Measurements from ENCODE around the gene VAPB. TPM values are rescaled to one million over a fixed set of nuclear protein-coding genes. Genes with fewer than 3 reads are reported as not detected.

VAPB gene
- total RNA-seq, 1 experiment from 2014 or later, result 51.0 TPM

DNA sequence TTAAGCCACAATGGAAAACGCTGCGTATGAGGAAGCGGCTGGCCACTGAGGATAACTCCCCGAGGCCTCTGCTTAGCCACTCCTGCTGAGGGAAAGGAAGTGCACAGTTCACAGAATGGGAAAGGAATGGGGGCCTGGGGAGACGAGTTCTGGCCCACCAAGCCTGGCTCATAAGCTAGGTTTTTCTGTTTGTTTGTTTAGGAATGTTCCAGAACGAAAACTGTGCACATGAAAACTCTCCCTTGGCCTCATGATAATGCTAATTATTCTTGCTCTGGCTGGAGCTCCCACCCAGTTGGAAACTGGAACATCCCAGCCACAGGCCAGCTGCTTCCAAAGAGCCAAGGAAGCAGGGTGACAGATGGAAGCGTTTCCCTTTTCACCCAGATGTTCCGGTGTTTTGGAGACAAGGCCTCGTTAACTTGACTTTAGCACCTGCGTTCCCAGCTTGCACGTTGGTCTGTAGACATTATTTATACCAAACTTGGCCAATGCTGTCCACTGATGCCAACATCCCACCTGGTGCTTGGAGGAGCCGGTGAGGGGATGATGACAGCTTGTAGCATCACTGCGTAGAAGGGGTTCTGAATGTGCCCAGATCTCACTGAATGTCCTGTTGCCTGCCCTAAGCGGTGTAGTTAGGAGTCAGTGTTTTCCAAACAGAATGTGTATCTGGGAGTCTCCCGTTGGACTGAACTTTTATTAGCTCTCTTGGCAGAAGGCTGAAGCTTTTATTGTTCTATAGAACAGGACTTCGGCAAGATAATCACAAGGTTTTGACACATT is 91.7 kb downstream of the VAPB start:
- Histone ChIP-seq H3K27me3 (no peaks in the 10 kb centered on the region), H3K4me1 (0 out of 2 replicates have a peak, but pooled peaks cover 7% of the 10 kb centered on the region), H3K4me3 (no peak overlapping the region), H3K36me3 (no peaks in the 10 kb centered on the region), H3K9me3 (replicated peaks) (peaks cover 4% of the 10 kb centered on the region), H3K27ac (no peak overlapping the region)
- no peak for DNase-seq

DNA sequence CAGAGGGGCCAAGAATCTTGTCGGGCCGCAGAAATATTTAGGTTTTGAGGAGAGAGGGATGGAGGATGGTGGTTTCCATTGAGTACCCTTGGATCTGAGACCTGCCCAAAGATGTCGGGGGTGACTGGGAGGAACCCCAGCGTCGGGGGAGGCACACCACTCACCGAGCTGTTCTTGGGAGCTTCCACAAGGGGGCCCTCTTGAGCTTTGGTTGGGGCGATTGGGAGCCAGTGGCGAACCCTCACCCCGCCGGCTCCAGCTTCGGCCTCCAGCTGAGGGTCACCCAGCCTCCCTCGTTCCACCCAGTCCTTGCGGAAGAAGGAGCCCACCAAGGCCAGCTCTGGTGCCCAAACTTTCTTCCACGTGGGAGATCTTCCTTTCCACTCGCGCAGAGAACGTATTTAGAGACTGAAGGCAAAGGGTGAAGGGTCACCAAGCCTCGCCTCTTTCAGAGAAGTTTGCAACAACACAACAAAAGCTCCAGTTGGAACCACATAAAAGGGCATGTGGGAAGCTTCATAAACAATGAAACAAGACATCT is 92.5 kb downstream of the VAPB start:
- H3K27me3 ChIP-seq, result no peaks in the 10 kb centered on the region
- peaks cover 10% of the 10 kb centered on the region for H3K9me3 ChIP-seq (replicated peaks)
- no peak overlapping the region for H3K27ac ChIP-seq
- DNase-seq, result peak; percentile 62 to 82
- 0 out of 2 replicates have a peak, but pooled peaks cover 7% of the 10 kb centered on the region for H3K4me1 ChIP-seq
- H3K4me3 ChIP-seq, result no peak overlapping the region
- no peaks in the 10 kb centered on the region for H3K36me3 ChIP-seq

DNA sequence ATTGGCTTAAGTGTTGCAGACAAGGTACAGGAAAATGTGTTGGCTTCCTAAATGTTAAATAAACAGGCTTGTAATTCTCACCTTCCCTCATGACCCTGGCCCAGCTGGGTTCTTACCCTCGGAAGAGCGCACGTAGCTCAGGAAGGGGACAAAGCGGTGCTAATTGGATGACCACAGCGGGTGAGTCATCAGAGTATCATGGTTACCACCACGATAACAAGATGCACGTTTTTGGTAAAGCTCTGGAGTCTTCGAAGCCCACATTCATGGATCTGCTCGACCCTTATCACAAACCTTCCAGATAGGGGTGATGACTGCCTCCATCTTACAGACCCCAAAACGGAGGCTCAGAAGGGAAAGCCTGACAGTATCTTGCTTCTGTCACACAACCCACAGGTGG is 93.4 kb downstream of the VAPB start:
- peak; percentile 52 to 68 for DNase-seq
- peaks cover 12% of the 10 kb centered on the region for H3K9me3 ChIP-seq (replicated peaks)
- no peak overlapping the region for H3K27ac ChIP-seq
- H3K36me3 ChIP-seq, result no peaks in the 10 kb centered on the region
- H3K4me3 ChIP-seq, result no peak overlapping the region
- H3K4me1 ChIP-seq, result 0 out of 2 replicates have a peak, but pooled peaks cover 7% of the 10 kb centered on the region
- no peaks in the 10 kb centered on the region for H3K27me3 ChIP-seq

DNA sequence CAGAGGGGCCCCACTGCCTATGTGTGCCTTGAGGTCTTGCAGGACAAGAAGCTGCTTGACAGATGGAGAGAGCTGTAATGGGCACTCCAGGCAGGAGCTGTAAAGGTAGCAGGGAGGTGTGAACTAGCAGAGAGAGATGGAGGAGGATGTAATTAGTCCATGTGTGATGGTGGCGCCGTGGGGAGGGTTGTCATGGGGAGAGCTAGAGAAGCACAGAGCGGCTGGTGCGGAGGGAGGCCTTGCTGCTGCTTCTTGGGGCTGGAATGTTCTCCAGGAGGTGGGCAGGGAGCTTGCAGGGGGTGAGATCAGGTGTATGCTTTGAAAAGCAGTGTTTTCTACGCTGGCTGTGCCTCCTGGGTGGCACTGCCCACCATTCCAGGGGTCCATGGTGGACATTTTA is 94.0 kb downstream of the VAPB start:
- Histone ChIP-seq H3K4me3 (no peak overlapping the region), H3K9me3 (replicated peaks) (peaks cover 18% of the 10 kb centered on the region), H3K4me1 (0 out of 2 replicates have a peak, but pooled peaks cover 7% of the 10 kb centered on the region), H3K27me3 (no peaks in the 10 kb centered on the region), H3K27ac (no peak overlapping the region), H3K36me3 (no peaks in the 10 kb centered on the region)
- DNase-seq, result no peak

DNA sequence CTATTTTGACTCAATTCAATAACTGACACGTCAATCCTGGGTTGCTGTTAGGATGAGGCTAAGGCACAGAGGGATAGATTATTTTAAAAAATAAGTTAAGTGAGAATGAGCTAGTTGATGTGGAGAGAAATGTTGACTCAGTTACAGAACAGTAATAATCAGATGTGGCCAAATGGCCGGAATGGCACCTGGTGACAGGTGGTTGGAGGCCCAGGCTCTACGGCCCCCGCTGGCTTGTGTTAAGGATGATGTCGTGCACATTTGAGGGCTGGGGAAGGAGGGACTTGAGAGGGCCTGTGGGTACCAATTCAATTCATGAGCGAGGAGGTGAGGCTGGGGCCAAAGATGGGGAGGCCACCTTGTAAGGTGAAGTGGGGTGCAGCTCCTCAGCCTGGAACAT is 94.4 kb downstream of the VAPB start:
- H3K27me3 ChIP-seq, result no peaks in the 10 kb centered on the region
- no peak for DNase-seq
- H3K27ac ChIP-seq, result no peak overlapping the region
- H3K4me1 ChIP-seq, result 0 out of 2 replicates have a peak, but pooled peaks cover 7% of the 10 kb centered on the region
- H3K4me3 ChIP-seq, result no peak overlapping the region
- peaks cover 19% of the 10 kb centered on the region for H3K9me3 ChIP-seq (replicated peaks)
- H3K36me3 ChIP-seq, result no peaks in the 10 kb centered on the region

DNA sequence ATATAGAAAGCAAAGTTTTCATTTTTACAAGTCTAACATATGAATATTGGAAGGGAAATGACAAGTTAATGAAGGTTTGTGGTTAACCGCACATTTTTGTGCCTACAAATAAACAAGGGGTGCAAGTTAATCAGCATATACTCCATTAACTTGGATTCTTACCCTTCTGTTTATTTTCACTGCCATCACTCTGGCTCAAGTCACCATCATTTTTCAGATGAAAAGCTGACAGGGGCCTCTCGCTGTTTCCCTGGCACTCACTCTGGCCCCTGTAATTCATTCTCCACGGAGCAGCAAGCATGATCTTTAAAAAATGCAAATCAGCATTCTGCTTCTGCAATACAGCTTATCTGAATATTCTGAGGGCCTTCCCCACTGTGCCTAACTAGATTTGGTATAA is 96.4 kb downstream of the VAPB start:
- H3K4me1 ChIP-seq, result 0 out of 2 replicates have a peak, but pooled peaks cover 7% of the 10 kb centered on the region
- no peak for DNase-seq

DNA sequence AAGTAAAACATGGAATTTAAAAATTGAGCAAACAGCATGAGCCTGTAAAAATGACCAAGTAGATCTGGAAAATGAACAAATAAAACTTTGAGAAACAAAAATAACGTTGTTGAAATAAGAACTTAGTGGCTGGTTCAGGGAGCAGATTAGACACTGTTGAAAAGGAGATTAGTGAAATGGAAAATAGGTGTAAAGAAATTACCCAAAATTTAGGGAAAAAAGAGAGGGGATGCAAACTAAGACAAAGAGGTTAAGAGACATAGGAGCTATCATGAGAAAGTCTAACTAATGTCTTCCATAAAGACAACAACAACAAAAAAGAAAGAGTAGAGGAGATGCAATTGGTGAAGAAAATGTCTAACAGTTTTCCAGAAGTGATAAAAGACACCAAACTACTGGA is 97.2 kb downstream of the VAPB start:
- Histone ChIP-seq H3K36me3 (no peaks in the 10 kb centered on the region), H3K27me3 (no peaks in the 10 kb centered on the region), H3K9me3 (replicated peaks) (peaks cover 19% of the 10 kb centered on the region), H3K4me1 (0 out of 2 replicates have a peak, but pooled peaks cover 7% of the 10 kb centered on the region), H3K4me3 (no peak overlapping the region), H3K27ac (no peak overlapping the region)
- DNase-seq, result no peak

More for the DNA sequence above, 96.4 kb downstream of the VAPB start:
- Histone ChIP-seq H3K4me3 (no peak overlapping the region), H3K9me3 (replicated peaks) (peaks cover 19% of the 10 kb centered on the region), H3K27ac (no peak overlapping the region), H3K36me3 (no peaks in the 10 kb centered on the region), H3K27me3 (no peaks in the 10 kb centered on the region)

DNA sequence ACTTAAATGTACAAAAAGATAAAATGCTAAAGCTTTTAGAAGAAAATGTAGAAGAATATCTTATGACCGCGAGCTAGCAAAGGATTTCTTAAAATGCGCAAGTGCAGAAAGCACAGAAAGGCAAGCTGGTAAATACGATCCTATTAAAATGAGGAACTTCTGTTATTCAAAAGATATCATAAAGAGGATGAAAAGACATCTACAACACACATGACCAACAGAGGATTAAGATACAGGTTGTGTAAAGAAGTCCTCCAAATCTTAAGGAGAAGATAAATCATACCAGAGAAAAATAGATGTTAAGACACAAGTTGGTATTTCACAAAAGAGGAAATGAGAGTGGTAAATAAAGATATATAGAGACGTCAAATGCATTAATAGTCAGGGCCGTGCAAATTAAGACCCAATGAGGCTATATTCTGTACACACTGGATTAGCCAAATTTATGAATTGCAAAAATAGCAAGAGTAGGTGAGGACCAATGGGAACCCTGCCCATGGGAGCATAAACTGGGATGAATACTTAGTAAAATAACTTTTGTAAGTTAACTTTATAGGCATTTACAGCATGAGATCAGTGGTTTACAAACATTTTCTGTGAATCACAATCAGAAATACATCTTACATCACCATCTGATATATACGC is 103.2 kb downstream of the VAPB start:
- Histone ChIP-seq H3K36me3 (no peaks in the 10 kb centered on the region), H3K27ac (no peak overlapping the region), H3K27me3 (no peaks in the 10 kb centered on the region), H3K4me1 (no peaks in the 10 kb centered on the region), H3K4me3 (no peak overlapping the region), H3K9me3 (replicated peaks) (peaks cover 8% of the 10 kb centered on the region)
- DNase-seq, result no peak

DNA sequence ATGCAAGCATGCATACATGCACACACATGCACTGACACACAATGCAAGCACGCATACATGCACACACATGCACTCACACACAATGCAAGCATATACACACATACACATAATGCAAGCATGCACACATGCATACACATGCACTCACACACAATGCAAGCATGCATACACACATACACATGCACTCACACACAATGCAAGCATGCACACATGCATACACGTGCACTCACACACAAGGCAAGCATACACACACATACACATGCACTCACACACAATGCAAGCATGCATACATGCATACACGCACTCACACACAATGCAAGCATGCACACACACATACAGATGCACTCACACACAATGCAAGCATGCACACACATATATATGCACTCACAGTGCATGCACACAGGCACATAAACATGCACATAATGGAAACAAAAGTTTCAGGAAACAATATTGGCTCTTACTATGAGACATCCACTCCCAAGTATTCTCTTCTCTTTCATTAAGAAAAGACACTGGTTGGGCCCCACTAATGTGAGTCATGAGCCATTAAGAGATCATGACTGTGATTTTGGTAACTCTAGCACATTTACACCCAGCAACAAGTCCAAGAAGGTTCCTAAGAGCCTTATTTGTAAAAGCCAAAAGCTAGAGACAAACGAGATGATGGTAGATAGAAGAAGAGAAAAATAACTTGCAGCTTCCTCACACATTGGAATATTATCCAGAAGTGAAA is 103.9 kb downstream of the VAPB start:
- no peaks in the 10 kb centered on the region for H3K27me3 ChIP-seq
- H3K4me3 ChIP-seq, result no peak overlapping the region
- no peak for DNase-seq

DNA sequence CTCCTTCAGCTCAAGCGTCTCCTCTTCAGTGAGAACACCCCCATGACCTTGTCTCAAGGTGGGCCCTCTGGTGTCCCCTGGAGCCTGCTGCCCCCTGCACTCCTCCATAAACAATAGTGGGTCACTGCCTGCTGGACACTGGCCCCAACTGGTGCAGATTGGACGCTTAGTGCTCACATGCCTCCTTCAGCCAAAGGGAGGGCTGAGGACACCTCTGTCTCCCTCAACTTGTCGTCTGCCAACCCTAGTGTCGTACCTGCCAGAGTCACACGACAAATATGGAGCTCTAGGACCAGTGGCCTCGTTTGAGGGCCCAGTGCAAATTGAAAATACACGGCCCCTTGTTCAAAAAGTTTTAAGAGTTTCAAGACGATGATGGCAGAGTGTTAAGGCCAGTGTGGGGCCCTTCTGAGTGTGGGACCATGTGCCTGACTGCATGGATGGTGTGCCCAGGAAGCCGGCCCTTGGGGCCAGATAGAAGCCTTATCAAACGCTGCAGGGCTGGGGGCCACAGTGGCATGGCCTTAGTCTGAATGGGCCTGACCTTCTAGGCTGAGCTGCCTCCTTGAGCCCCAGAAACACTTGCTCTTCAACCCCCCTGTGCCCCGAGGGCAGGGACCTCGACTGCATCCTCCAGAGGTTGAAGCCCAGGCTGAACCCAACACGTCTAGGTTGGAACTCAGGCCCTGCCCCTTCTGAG is 106.0 kb downstream of the VAPB start:
- no peaks in the 10 kb centered on the region for H3K27me3 ChIP-seq
- H3K36me3 ChIP-seq, result no peaks in the 10 kb centered on the region
- H3K4me1 ChIP-seq, result no peaks in the 10 kb centered on the region
- no peak overlapping the region for H3K27ac ChIP-seq
- DNase-seq, result no peak
- no peaks in the 10 kb centered on the region; the same call in 1 of the 2 replicates for H3K9me3 ChIP-seq (replicated peaks)
- H3K4me3 ChIP-seq, result no peak overlapping the region

More for the DNA sequence above, 103.9 kb downstream of the VAPB start:
- H3K27ac ChIP-seq, result no peak overlapping the region
- H3K36me3 ChIP-seq, result no peaks in the 10 kb centered on the region
- no peaks in the 10 kb centered on the region for H3K4me1 ChIP-seq
- peaks cover 2% of the 10 kb centered on the region for H3K9me3 ChIP-seq (replicated peaks)

DNA sequence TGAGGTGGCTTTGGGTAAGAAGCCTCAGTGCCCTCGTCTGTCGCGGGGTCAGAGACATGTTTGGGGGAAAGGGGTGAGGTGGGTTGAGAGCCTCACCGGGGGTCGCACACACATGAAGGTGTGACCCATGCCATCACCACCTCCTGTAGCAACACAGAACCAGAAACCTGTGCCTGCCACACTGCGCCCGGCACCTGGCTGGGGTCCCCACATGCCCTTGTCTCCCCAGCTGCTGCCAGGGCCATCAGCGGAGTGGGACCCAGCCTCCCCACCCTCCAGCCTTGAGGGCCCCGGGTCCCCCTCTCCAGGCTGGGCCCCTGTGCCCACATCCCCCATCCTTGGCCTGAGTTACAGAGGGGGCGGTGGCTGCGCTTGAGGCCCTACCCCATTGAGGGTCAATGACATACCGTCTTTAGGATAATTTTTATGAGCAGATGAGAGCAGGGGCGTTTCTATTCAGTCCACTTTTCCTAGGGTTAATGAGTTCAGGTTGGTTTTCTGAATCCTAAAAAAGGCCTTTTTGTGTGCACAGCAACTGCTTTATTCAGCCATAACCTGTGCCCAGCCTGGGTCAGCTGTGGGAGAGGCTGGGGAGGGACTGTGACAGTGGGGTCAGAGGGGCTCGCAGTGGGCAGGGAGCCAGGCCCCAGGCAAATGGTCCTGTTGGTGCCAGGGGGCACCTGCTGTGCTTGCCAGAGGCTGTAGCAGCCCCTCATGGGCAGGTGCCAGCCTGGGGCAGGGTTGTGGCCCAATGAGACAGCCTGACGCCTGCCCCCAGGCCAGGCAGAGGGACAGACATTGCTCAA is 106.8 kb downstream of the VAPB start:
- H3K36me3 ChIP-seq, result no peaks in the 10 kb centered on the region
- H3K27me3 ChIP-seq, result no peaks in the 10 kb centered on the region
- H3K9me3 ChIP-seq (replicated peaks), result no peaks in the 10 kb centered on the region
- H3K4me1 ChIP-seq, result no peaks in the 10 kb centered on the region
- no peak overlapping the region for H3K4me3 ChIP-seq
- DNase-seq, result no peak
- H3K27ac ChIP-seq, result no peak overlapping the region

DNA sequence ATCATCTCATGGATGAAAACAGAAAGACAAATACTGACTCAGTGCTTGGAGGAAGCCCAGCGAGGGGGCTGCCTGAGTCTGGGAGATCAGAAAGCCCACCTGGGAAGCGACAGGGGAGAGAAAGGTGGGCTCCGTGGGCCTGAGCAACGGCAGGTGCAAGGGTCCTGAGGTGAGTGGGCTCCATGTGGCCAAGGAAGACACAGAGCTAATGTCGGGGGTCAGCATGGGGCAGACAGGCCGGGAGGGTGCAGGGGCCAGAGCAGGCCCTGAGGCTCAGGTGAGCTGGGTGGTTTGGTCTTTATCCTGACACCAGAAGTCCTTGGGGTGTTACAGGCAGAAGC is 107.4 kb downstream of the VAPB start:
- no peaks in the 10 kb centered on the region for H3K4me1 ChIP-seq
- no peak overlapping the region for H3K27ac ChIP-seq
- H3K36me3 ChIP-seq, result no peaks in the 10 kb centered on the region
- no peak overlapping the region for H3K4me3 ChIP-seq
- H3K27me3 ChIP-seq, result no peaks in the 10 kb centered on the region
- DNase-seq, result no peak
- no peaks in the 10 kb centered on the region for H3K9me3 ChIP-seq (replicated peaks)

DNA sequence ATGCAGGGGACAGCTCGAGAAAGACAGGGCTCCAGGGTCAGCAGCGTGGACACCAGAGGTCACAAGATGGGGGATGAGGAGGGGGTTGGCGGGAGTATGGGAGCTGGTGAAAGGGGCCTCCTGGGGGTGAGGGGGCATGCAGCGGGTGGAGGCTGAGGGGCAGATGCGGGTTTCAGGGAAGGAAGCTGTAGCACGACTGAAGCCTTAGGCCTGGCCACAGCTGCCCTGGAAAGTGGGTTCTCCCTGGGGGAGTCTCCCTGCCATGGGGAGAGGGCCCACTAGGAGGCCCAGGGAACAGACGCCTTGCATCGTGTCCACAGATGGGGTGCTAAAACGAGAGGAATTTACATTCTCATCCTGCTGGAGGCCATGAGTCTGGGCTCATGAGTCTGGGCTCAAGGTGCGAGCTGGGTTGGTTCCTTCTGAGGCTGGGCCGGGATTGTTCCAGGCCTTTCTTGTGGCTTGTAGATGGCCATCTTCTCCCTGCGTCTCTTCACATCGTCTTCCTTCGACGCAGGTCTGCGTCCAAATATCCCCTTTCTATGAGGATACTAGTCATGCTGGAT is 108.1 kb downstream of the VAPB start:
- Histone ChIP-seq H3K27ac (no peak overlapping the region), H3K27me3 (no peaks in the 10 kb centered on the region), H3K4me1 (no peaks in the 10 kb centered on the region), H3K36me3 (no peaks in the 10 kb centered on the region), H3K4me3 (no peak overlapping the region), H3K9me3 (replicated peaks) (no peaks in the 10 kb centered on the region)
- no peak for DNase-seq

Data from SJCRH30 (cell line).